ENCODE measurements around the gene RIOX2. TPM values are rescaled to one million over a fixed set of nuclear protein-coding genes. Genes with fewer than 3 reads are reported as not detected.
"Not testable (repeated sequence)": the region's sequence is repeated elsewhere in the genome, so short reads cannot be mapped to it uniquely, and the experiment has no call there.

The RIOX2 gene
- total RNA-seq, 1 donor from 2014 or later, result 22.0 TPM

GRCh38 chr3:98012979-98013378, 40.7 kb upstream of the RIOX2 start:
- no peak for TF ChIP-seq CTCF (IDR thresholded peaks at IDR 0.05; ENCODE audit: insufficient read depth, low read length, poor library complexity, severe bottlenecking)
- no peak for DNase-seq (ENCODE audit: low read depth)
- Histone ChIP-seq H3K4me3 (ENCODE audit: low read depth, low read length) (no peak overlapping the region), H3K27me3 (ENCODE audit: control insufficient read depth, insufficient read depth, low read length) (no peaks in the 10 kb centered on the region), H3K36me3 (ENCODE audit: control insufficient read depth, insufficient read depth, low read length) (no peaks in the 10 kb centered on the region)

GRCh38 chr3:98010883-98011449, 38.7 kb upstream of the RIOX2 start:
- not testable (repeated sequence) for H3K36me3 ChIP-seq (ENCODE audit: control insufficient read depth, insufficient read depth, low read length); DNase-seq (ENCODE audit: low read depth); H3K4me3 ChIP-seq (ENCODE audit: low read depth, low read length); H3K27me3 ChIP-seq (ENCODE audit: control insufficient read depth, insufficient read depth, low read length)

- no peak for DNase-seq (ENCODE audit: low read depth)
- Histone ChIP-seq H3K36me3 (ENCODE audit: control insufficient read depth, insufficient read depth, low read length) (no peaks in the 10 kb centered on the region), H3K4me3 (ENCODE audit: low read depth, low read length) (no peak overlapping the region), H3K27me3 (ENCODE audit: control insufficient read depth, insufficient read depth, low read length) (no peaks in the 10 kb centered on the region)
- TF ChIP-seq CTCF (IDR thresholded peaks at IDR 0.05; ENCODE audit: insufficient read depth, low read length, poor library complexity, severe bottlenecking), result no peak
Observed at GRCh38 chr3:98010194-98010882, 38.1 kb upstream of the RIOX2 start.

- no peaks in the 10 kb centered on the region for H3K27me3 ChIP-seq (ENCODE audit: control insufficient read depth, insufficient read depth, low read length)
- no peak for DNase-seq (ENCODE audit: low read depth)
- no peak overlapping the region for H3K4me3 ChIP-seq (ENCODE audit: low read depth, low read length)
- H3K36me3 ChIP-seq (ENCODE audit: control insufficient read depth, insufficient read depth, low read length), result no peaks in the 10 kb centered on the region
- no peak for TF ChIP-seq CTCF (IDR thresholded peaks at IDR 0.05; ENCODE audit: insufficient read depth, low read length, poor library complexity, severe bottlenecking)
Observed at GRCh38 chr3:98008855-98009254, 36.6 kb upstream of the RIOX2 start.

GRCh38 chr3:98005438-98005837, 33.2 kb upstream of the RIOX2 start:
- Histone ChIP-seq H3K36me3 (ENCODE audit: control insufficient read depth, insufficient read depth, low read length) (no peaks in the 10 kb centered on the region), H3K4me3 (ENCODE audit: low read depth, low read length) (no peak overlapping the region), H3K27me3 (ENCODE audit: control insufficient read depth, insufficient read depth, low read length) (no peaks in the 10 kb centered on the region)
- DNase-seq (ENCODE audit: low read depth), result no peak
- no peak for TF ChIP-seq CTCF (IDR thresholded peaks at IDR 0.05; ENCODE audit: insufficient read depth, low read length, poor library complexity, severe bottlenecking)

GRCh38 chr3:98004721-98005120, 32.5 kb upstream of the RIOX2 start:
- H3K27me3 ChIP-seq (ENCODE audit: control insufficient read depth, insufficient read depth, low read length), result no peaks in the 10 kb centered on the region
- no peaks in the 10 kb centered on the region for H3K36me3 ChIP-seq (ENCODE audit: control insufficient read depth, insufficient read depth, low read length)
- no peak for DNase-seq (ENCODE audit: low read depth)
- H3K4me3 ChIP-seq (ENCODE audit: low read depth, low read length), result no peak overlapping the region
- no peak for TF ChIP-seq CTCF (IDR thresholded peaks at IDR 0.05; ENCODE audit: insufficient read depth, low read length, poor library complexity, severe bottlenecking)

Measured in kidney epithelial cell (primary cell).